Measurements from ENCODE around the gene GABRG3. TPM values are rescaled to one million over a fixed set of nuclear protein-coding genes. Genes with fewer than 3 reads are reported as not detected.

The GABRG3 gene
- total RNA-seq, 1 experiment from 2014 or later: 0.15 TPM

GRCh38 chr15:27574541-27575054 lies 603.6 kb downstream of the GABRG3 start:
- no peaks in the 10 kb centered on the region for H3K79me1 ChIP-seq (ENCODE audit: insufficient read depth, low read depth, low read length, poor library complexity, severe bottlenecking)
- no peak overlapping the region for H3K18ac ChIP-seq (ENCODE audit: insufficient read length, low read depth, low read length)
- H3K4me2 ChIP-seq (ENCODE audit: insufficient read depth, insufficient read length, low read length): no peak overlapping the region
- no peaks in the 10 kb centered on the region for H3K79me2 ChIP-seq (ENCODE audit: insufficient read depth, low read length)
- no peak overlapping the region for H2AK5ac ChIP-seq (ENCODE audit: insufficient read length, low read length)
- Mint-ChIP-seq H3K27ac (no peak overlapping the region), H3K27me3 (ENCODE audit: low read depth) (peaks cover 3% of the 10 kb centered on the region; the same call in 1 of the 2 replicates), H3K36me3 (ENCODE audit: insufficient read depth in 1 of 3, low read depth in 3 of 3) (no peaks in the 10 kb centered on the region; a peak in 1 of 7 replicates), H3K9me3 (peaks cover 0 to 9% of the 10 kb centered on the region in 2 experiments; a peak in 2 of 5 replicates), H3K4me3 (no peak overlapping the region), H3K4me1 (peaks cover 0 to 10% of the 10 kb centered on the region in 2 experiments; a peak in 2 of 4 replicates)
- no peaks in the 10 kb centered on the region for H3K27me3 ChIP-seq (ENCODE audit: insufficient read depth, low read length)
- TF ChIP-seq CTCF (conservative IDR thresholded peaks at IDR 0.05): no peak
- no CpG with 5 or more reads among the region's 20 CpGs for whole genome bisulfite sequencing (ENCODE audit: extremely low coverage, insufficient read length, low lambda C conversion rate)
- no peak overlapping the region for H3K27ac ChIP-seq (ENCODE audit: insufficient read length, low read depth, low read length)
- H3T11ph ChIP-seq (ENCODE audit: low read length): no peak overlapping the region
- H4K5ac ChIP-seq (ENCODE audit: insufficient read length, low read depth, low read length): no peak overlapping the region
- H3K9me3 ChIP-seq (ENCODE audit: control insufficient read depth, low read depth, low read length): no peaks in the 10 kb centered on the region
- DNase-seq: no peak
- H2BK12ac ChIP-seq (ENCODE audit: insufficient read length, low read depth, low read length): no peak overlapping the region
- no peaks in the 10 kb centered on the region for H3K23me2 ChIP-seq (ENCODE audit: insufficient read length, low read depth, low read length, poor library complexity, severe bottlenecking)
- no peak overlapping the region for H2BK20ac ChIP-seq (ENCODE audit: low read depth, low read length, poor library complexity, severe bottlenecking)
- no peak overlapping the region for H2BK5ac ChIP-seq (ENCODE audit: insufficient read length, low read length)
- H3K4ac ChIP-seq (ENCODE audit: low read depth, low read length): no peak overlapping the region
- no peak overlapping the region for H3K14ac ChIP-seq (ENCODE audit: insufficient read depth, low read length)
- no peak overlapping the region for H4K8ac ChIP-seq (replicated peaks; ENCODE audit: insufficient read length, low read depth, low read length)
- no peak overlapping the region for H2BK120ac ChIP-seq (ENCODE audit: low read depth, low read length, poor library complexity, severe bottlenecking)
- no peak overlapping the region for H4K91ac ChIP-seq (ENCODE audit: insufficient read length, low read depth, low read length)
- no peaks in the 10 kb centered on the region for H4K20me1 ChIP-seq (ENCODE audit: control insufficient read depth, insufficient read depth, insufficient read length)
- no peaks in the 10 kb centered on the region for H3K4me1 ChIP-seq (ENCODE audit: insufficient read depth, low read length)
- no peak overlapping the region for H3K23ac ChIP-seq (ENCODE audit: insufficient read length, low read depth, low read length)
- H3K56ac ChIP-seq (ENCODE audit: insufficient read length, low read depth, low read length): no peak overlapping the region
- H3K9ac ChIP-seq (ENCODE audit: extremely low read depth, insufficient read length, low read length): no peak overlapping the region
- H2BK15ac ChIP-seq (ENCODE audit: low read depth, low read length): no peak overlapping the region
- H2AFZ ChIP-seq (ENCODE audit: low read length): no peak overlapping the region
